HG02981 (cell line): ENCODE data around the gene CD164L2.

Experiments used
- ATAC-seq: cut with Tn5 transposase; IDR thresholded peaks from one replicate; pipeline ENCODE4 v1.9.1; 2021; ENCODE audit warnings: mild to moderate bottlenecking, moderate library complexity; ENCODE audit not compliant: unreplicated experiment

The CD164L2 gene

GRCh38 chr1:27349784-27350662, 33.1 kb downstream of the CD164L2 start:
- ATAC-seq, result no peak

- no peak for ATAC-seq
These were observed 34.0 kb downstream of the CD164L2 start for GRCh38 chr1:27348861-27349783.

GRCh38 chr1:27346991-27347624, 36.0 kb downstream of the CD164L2 start:
- ATAC-seq, result no peak

GRCh38 chr1:27346357-27346756, 36.8 kb downstream of the CD164L2 start:
- ATAC-seq, result no peak

- no peak for ATAC-seq
These were observed 37.9 kb downstream of the CD164L2 start for GRCh38 chr1:27345272-27345671.

GRCh38 chr1:27343639-27344025, 39.5 kb downstream of the CD164L2 start:
- ATAC-seq, result no peak

- ATAC-seq, result no peak
These were observed 40.1 kb downstream of the CD164L2 start for GRCh38 chr1:27342778-27343638.

GRCh38 chr1:27342391-27342777, 40.7 kb downstream of the CD164L2 start:
- no peak for ATAC-seq

GRCh38 chr1:27341525-27342252, 41.4 kb downstream of the CD164L2 start, which contains the start of gene SYTL1:
Gene SYTL1, plus strand, starts transcription at chr1:27342022. Its CDS starts 3,313 bp downstream, at chr1:27345335.
- peak; percentile 38 for ATAC-seq

- no peak for ATAC-seq
These were observed 43.9 kb downstream of the CD164L2 start for GRCh38 chr1:27339213-27339612.

- ATAC-seq, result no peak
These were observed 44.4 kb downstream of the CD164L2 start for GRCh38 chr1:27338751-27339150.

- ATAC-seq, result no peak
These were observed 46.4 kb downstream of the CD164L2 start for GRCh38 chr1:27336756-27337155.

GRCh38 chr1:27335506-27336422, 47.4 kb downstream of the CD164L2 start:
- ATAC-seq, result no peak

- no peak for ATAC-seq
These were observed 49.3 kb downstream of the CD164L2 start for GRCh38 chr1:27333717-27334279.

GRCh38 chr1:27332536-27333281, 50.4 kb downstream of the CD164L2 start:
- ATAC-seq, result no peak

- ATAC-seq, result no peak
These were observed 51.2 kb downstream of the CD164L2 start for GRCh38 chr1:27331922-27332321.

GRCh38 chr1:27331426-27331825, 51.7 kb downstream of the CD164L2 start:
- no peak for ATAC-seq
